Activated naive CD8-positive, alpha-beta T cell treated with anti-CD3 and anti-CD28 coated beads, Interleukin-2, amount 50 U/mL, for 24 hours (primary cell): ENCODE measurements around the gene TLR5.

Experiments used
- ATAC-seq: fragments of 150-1000 bp; cut with Tn5 transposase; one replicate; pipeline ENCODE4 v1.10.0; 2021
- DNase-seq: peaks from one replicate; pipeline ENCODE4 v3.0.0; 2021
- H3K27ac Mint-ChIP-seq: one replicate; pipeline ENCODE4 v1.8.0; 2021; ENCODE audit warnings: mild to moderate bottlenecking, mixed read lengths
- H3K27me3 Mint-ChIP-seq: one replicate; pipeline ENCODE4 v1.8.0; 2021; ENCODE audit warnings: mixed read lengths
- H3K36me3 Mint-ChIP-seq: one replicate; pipeline ENCODE4 v1.8.0; 2021; ENCODE audit warnings: low read depth, mixed read lengths
- H3K4me1 Mint-ChIP-seq: one replicate; pipeline ENCODE4 v1.8.0; 2021; ENCODE audit warnings: mixed read lengths
- H3K4me3 Mint-ChIP-seq: one replicate; pipeline ENCODE4 v1.8.0; 2021; ENCODE audit warnings: mild to moderate bottlenecking, moderate library complexity, mixed read lengths
- H3K9me3 Mint-ChIP-seq: one replicate; pipeline ENCODE4 v1.8.0; 2021; ENCODE audit warnings: mixed read lengths

The TLR5 gene

GRCh38 chr1:223110952-223111351 lies 32.1 kb downstream of the TLR5 start:
- H3K27me3 Mint-ChIP-seq, result no peaks in the 10 kb centered on the region
- peaks cover 21% of the 10 kb centered on the region for H3K4me1 Mint-ChIP-seq
- ATAC-seq (peak; percentile 56), DNase-seq (no peak)
- no peaks in the 10 kb centered on the region for H3K9me3 Mint-ChIP-seq
- H3K4me3 Mint-ChIP-seq, result no peak overlapping the region
- no peaks in the 10 kb centered on the region for H3K36me3 Mint-ChIP-seq
- peak overlapping the region; percentile 21 for H3K27ac Mint-ChIP-seq

GRCh38 chr1:223109581-223110026 lies 33.4 kb downstream of the TLR5 start:
- no peaks in the 10 kb centered on the region for H3K36me3 Mint-ChIP-seq
- peak; percentile 88 for ATAC-seq
- H3K27me3 Mint-ChIP-seq, result no peaks in the 10 kb centered on the region
- H3K27ac Mint-ChIP-seq, result no peak overlapping the region
- no peak overlapping the region for H3K4me3 Mint-ChIP-seq
- DNase-seq, result no peak
- H3K9me3 Mint-ChIP-seq, result no peaks in the 10 kb centered on the region
- H3K4me1 Mint-ChIP-seq, result peaks cover 21% of the 10 kb centered on the region

GRCh38 chr1:223106856-223107255 lies 36.2 kb downstream of the TLR5 start:
- ATAC-seq (no peak), DNase-seq (no peak)
- no peak overlapping the region for H3K27ac Mint-ChIP-seq
- no peaks in the 10 kb centered on the region for H3K36me3 Mint-ChIP-seq
- peaks cover 21% of the 10 kb centered on the region for H3K4me1 Mint-ChIP-seq
- H3K9me3 Mint-ChIP-seq, result no peaks in the 10 kb centered on the region
- no peak overlapping the region for H3K4me3 Mint-ChIP-seq
- H3K27me3 Mint-ChIP-seq, result no peaks in the 10 kb centered on the region

- H3K9me3 Mint-ChIP-seq, result peaks cover 7% of the 10 kb centered on the region
- H3K27me3 Mint-ChIP-seq, result peaks cover 3% of the 10 kb centered on the region
- H3K27ac Mint-ChIP-seq, result no peak overlapping the region
- DNase-seq (no peak), ATAC-seq (no peak)
- H3K36me3 Mint-ChIP-seq, result no peaks in the 10 kb centered on the region
- peaks cover 12% of the 10 kb centered on the region for H3K4me1 Mint-ChIP-seq
- no peak overlapping the region for H3K4me3 Mint-ChIP-seq
These were observed 37.5 kb downstream of the TLR5 start for GRCh38 chr1:223105568-223105967.

- no peak for ATAC-seq
- H3K27me3 Mint-ChIP-seq, result peaks cover 11% of the 10 kb centered on the region
- peaks cover 12% of the 10 kb centered on the region for H3K9me3 Mint-ChIP-seq
- H3K4me1 Mint-ChIP-seq, result no peaks in the 10 kb centered on the region
- H3K27ac Mint-ChIP-seq, result no peak overlapping the region
- H3K4me3 Mint-ChIP-seq, result no peak overlapping the region
- no peak for DNase-seq
- peaks cover 3% of the 10 kb centered on the region for H3K36me3 Mint-ChIP-seq
These were observed 40.1 kb downstream of the TLR5 start for GRCh38 chr1:223102797-223103533.

- Mint-ChIP-seq H3K9me3 (peaks cover 12% of the 10 kb centered on the region), H3K27ac (no peak overlapping the region), H3K4me3 (no peak overlapping the region), H3K27me3 (peaks cover 11% of the 10 kb centered on the region), H3K4me1 (no peaks in the 10 kb centered on the region), H3K36me3 (peaks cover 3% of the 10 kb centered on the region)
- ATAC-seq (no peak), DNase-seq (no peak)
These were observed 45.3 kb downstream of the TLR5 start for GRCh38 chr1:223097713-223098112.

- peaks cover 3% of the 10 kb centered on the region for H3K36me3 Mint-ChIP-seq
- peaks cover 6% of the 10 kb centered on the region for H3K9me3 Mint-ChIP-seq
- no peaks in the 10 kb centered on the region for H3K4me1 Mint-ChIP-seq
- peaks cover 8% of the 10 kb centered on the region for H3K27me3 Mint-ChIP-seq
- DNase-seq (no peak), ATAC-seq (no peak)
- H3K27ac Mint-ChIP-seq, result no peak overlapping the region
- H3K4me3 Mint-ChIP-seq, result no peak overlapping the region
These were observed 47.2 kb downstream of the TLR5 start for GRCh38 chr1:223095870-223096269.

- no peaks in the 10 kb centered on the region for H3K27me3 Mint-ChIP-seq
- no peak for DNase-seq
- peaks cover 7% of the 10 kb centered on the region for H3K4me1 Mint-ChIP-seq
- H3K27ac Mint-ChIP-seq, result no peak overlapping the region
- H3K4me3 Mint-ChIP-seq, result no peak overlapping the region
- no peaks in the 10 kb centered on the region for H3K9me3 Mint-ChIP-seq
- no peak for ATAC-seq
- no peaks in the 10 kb centered on the region for H3K36me3 Mint-ChIP-seq
These were observed 51.2 kb downstream of the TLR5 start for GRCh38 chr1:223091896-223092295.

- Mint-ChIP-seq H3K4me1 (peaks cover 7% of the 10 kb centered on the region), H3K4me3 (no peak overlapping the region), H3K27ac (no peak overlapping the region), H3K27me3 (no peaks in the 10 kb centered on the region), H3K9me3 (no peaks in the 10 kb centered on the region), H3K36me3 (no peaks in the 10 kb centered on the region)
- DNase-seq (no peak), ATAC-seq (no peak)
These were observed 53.8 kb downstream of the TLR5 start for GRCh38 chr1:223089250-223089649.

GRCh38 chr1:223088713-223089240 lies 54.3 kb downstream of the TLR5 start:
- no peaks in the 10 kb centered on the region for H3K9me3 Mint-ChIP-seq
- no peak overlapping the region for H3K4me3 Mint-ChIP-seq
- peaks cover 7% of the 10 kb centered on the region for H3K4me1 Mint-ChIP-seq
- ATAC-seq, result no peak
- DNase-seq, result no peak
- H3K27ac Mint-ChIP-seq, result no peak overlapping the region
- no peaks in the 10 kb centered on the region for H3K36me3 Mint-ChIP-seq
- H3K27me3 Mint-ChIP-seq, result no peaks in the 10 kb centered on the region

- no peak for ATAC-seq
- DNase-seq, result no peak
- H3K4me3 Mint-ChIP-seq, result no peak overlapping the region
- no peaks in the 10 kb centered on the region for H3K27me3 Mint-ChIP-seq
- H3K36me3 Mint-ChIP-seq, result no peaks in the 10 kb centered on the region
- H3K4me1 Mint-ChIP-seq, result peaks cover 7% of the 10 kb centered on the region
- H3K27ac Mint-ChIP-seq, result no peak overlapping the region
- H3K9me3 Mint-ChIP-seq, result no peaks in the 10 kb centered on the region
These were observed 55.5 kb downstream of the TLR5 start for GRCh38 chr1:223087291-223088255.

- no peaks in the 10 kb centered on the region for H3K36me3 Mint-ChIP-seq
- H3K27me3 Mint-ChIP-seq, result no peaks in the 10 kb centered on the region
- DNase-seq, result no peak
- no peak for ATAC-seq
- no peak overlapping the region for H3K27ac Mint-ChIP-seq
- no peaks in the 10 kb centered on the region for H3K9me3 Mint-ChIP-seq
- H3K4me1 Mint-ChIP-seq, result peaks cover 7% of the 10 kb centered on the region
- H3K4me3 Mint-ChIP-seq, result no peak overlapping the region
These were observed 58.6 kb downstream of the TLR5 start for GRCh38 chr1:223084464-223084866.

GRCh38 chr1:223083831-223084230 lies 59.2 kb downstream of the TLR5 start:
- Mint-ChIP-seq H3K27ac (no peak overlapping the region), H3K4me3 (no peak overlapping the region), H3K36me3 (no peaks in the 10 kb centered on the region), H3K27me3 (peaks cover under 1% of the 10 kb centered on the region), H3K4me1 (peaks cover 7% of the 10 kb centered on the region), H3K9me3 (no peaks in the 10 kb centered on the region)
- ATAC-seq (no peak), DNase-seq (no peak)

GRCh38 chr1:223082914-223083313 lies 60.1 kb downstream of the TLR5 start:
- H3K36me3 Mint-ChIP-seq, result no peaks in the 10 kb centered on the region
- no peaks in the 10 kb centered on the region for H3K9me3 Mint-ChIP-seq
- no peak overlapping the region for H3K27ac Mint-ChIP-seq
- no peak overlapping the region for H3K4me3 Mint-ChIP-seq
- H3K4me1 Mint-ChIP-seq, result peaks cover 7% of the 10 kb centered on the region
- H3K27me3 Mint-ChIP-seq, result peaks cover 2% of the 10 kb centered on the region
- ATAC-seq (no peak), DNase-seq (no peak)
